GM19239 (cell line): ENCODE results near the gene TRAF7.
A peak's percentile ranks its signal among the peaks of the same experiment; 100 is the strongest.
"Not testable (repeated sequence)": the region's sequence is repeated elsewhere in the genome, so short reads cannot be mapped to it uniquely, and the experiment has no call there.

ENCODE experiments used
- DNase-seq: peaks from one replicate; pipeline ENCODE4 v3.0.0; 2011; ENCODE audit warnings: low spot score; ENCODE audit not compliant: insufficient read length
- FAIRE-seq: peaks from 2 replicates; lab custom pipeline; 2011; peaks lifted over from hg19 to GRCh38; lab: Jason Lieb, UNC

Gene TRAF7

GRCh38 chr16:2195322-2196161 is 40.0 kb downstream of the TRAF7 start:
- DNase-seq (no peak), FAIRE-seq (no peak)

- DNase-seq (no peak), FAIRE-seq (no peak)
These were observed 40.8 kb downstream of the TRAF7 start, which contains the start of gene CASKIN1 for GRCh38 chr16:2196162-2196980. CASKIN1 (minus strand) TSS chr16:2196605; CDS start chr16:2196432, 173 bp downstream.

GRCh38 chr16:2196981-2197511 is 41.5 kb downstream of the TRAF7 start:
- DNase-seq (no peak), FAIRE-seq (no peak)

GRCh38 chr16:2197765-2198164 is 42.2 kb downstream of the TRAF7 start:
- no peak for DNase-seq
- no peak for FAIRE-seq

- no peak for FAIRE-seq
- DNase-seq: no peak
These were observed 42.7 kb downstream of the TRAF7 start for GRCh38 chr16:2198283-2198682.

- no peak for FAIRE-seq
- DNase-seq: no peak
These were observed 43.5 kb downstream of the TRAF7 start for GRCh38 chr16:2199095-2199494.

GRCh38 chr16:2199621-2200139 is 44.1 kb downstream of the TRAF7 start:
- DNase-seq (no peak), FAIRE-seq (no peak)

GRCh38 chr16:2200313-2200712 is 44.7 kb downstream of the TRAF7 start:
- FAIRE-seq (no peak), DNase-seq (no peak)

- DNase-seq, FAIRE-seq: not testable (repeated sequence)
These were observed 47.6 kb downstream of the TRAF7 start for GRCh38 chr16:2203119-2203688.

GRCh38 chr16:2204416-2205103 is 49.0 kb downstream of the TRAF7 start:
- DNase-seq (no peak), FAIRE-seq (no peak)

GRCh38 chr16:2205104-2205966 is 49.8 kb downstream of the TRAF7 start, which contains the start of gene MLST8:
MLST8 (plus strand) TSS chr16:2205454; CDS start chr16:2206086, 632 bp downstream.
- peak; percentile 99 for DNase-seq
- peak; percentile 88 for FAIRE-seq

GRCh38 chr16:2205967-2206313 is 50.4 kb downstream of the TRAF7 start:
- no peak for DNase-seq
- no peak for FAIRE-seq

GRCh38 chr16:2206420-2206779 is 50.8 kb downstream of the TRAF7 start:
- DNase-seq (no peak), FAIRE-seq (no peak)

GRCh38 chr16:2206780-2207433 is 51.3 kb downstream of the TRAF7 start:
- FAIRE-seq: no peak
- DNase-seq: no peak

- FAIRE-seq (no peak), DNase-seq (no peak)
These were observed 52.3 kb downstream of the TRAF7 start for GRCh38 chr16:2207872-2208271.

GRCh38 chr16:2208308-2208707 is 52.7 kb downstream of the TRAF7 start:
- FAIRE-seq: no peak
- DNase-seq: no peak

- FAIRE-seq (no peak), DNase-seq (no peak)
These were observed 53.2 kb downstream of the TRAF7 start for GRCh38 chr16:2208772-2209171.

- FAIRE-seq (no peak), DNase-seq (no peak)
These were observed 53.9 kb downstream of the TRAF7 start for GRCh38 chr16:2209258-2210008.
